ENCODE results near the gene NSUN7. TPM values are rescaled to one million over a fixed set of nuclear protein-coding genes. Genes with fewer than 3 reads are reported as not detected.

Gene NSUN7
- total and polyA plus RNA-seq, 2 of the 13 experiments (the other 11 are each of a cell fraction or from before 2014, with no cell fraction given): 0.05 TPM; not detected in 1

- no peak for TF ChIP-seq CAMTA2 (CRISPR knock-in tag; IDR thresholded peaks at IDR 0.05; ENCODE audit: borderline replicate concordance)
- no peak for TF ChIP-seq TAF15 (IDR thresholded peaks at IDR 0.05; ENCODE audit: low read depth, low read length, poor library complexity, severe bottlenecking)
- no peak for TF ChIP-seq ZBTB44 (CRISPR knock-in tag; IDR thresholded peaks at IDR 0.05)
- TF ChIP-seq HOXA7 (CRISPR knock-in tag; IDR thresholded peaks at IDR 0.05): no peak
Observed at GRCh38 chr4:40728333-40728732, 21.4 kb upstream of the NSUN7 start (continued).

GRCh38 chr4:40729555-40729954 lies 20.2 kb upstream of the NSUN7 start:
- WGBS (ENCODE audit: low lambda C conversion rate): 83% methylated on average over 1 of the region's 1 CpG
- Histone ChIP-seq H3K27me3 (ENCODE audit: control insufficient read depth in 1 of 2, insufficient read depth in 2 of 2, low read length in 2 of 2) (no peaks in the 10 kb centered on the region; a peak in 2 of 5 replicates), H3K4me3 (replicated peaks in 1 of 3; ENCODE audit: insufficient read depth in 1 of 3, low read depth in 2 of 3, low read length in 3 of 3) (no peak overlapping the region), H3K79me2 (ENCODE audit: insufficient read depth, low read length) (no peaks in the 10 kb centered on the region), H3K36me3 (replicated peaks in 1 of 2; ENCODE audit: control insufficient read depth in 1 of 2, insufficient read depth in 2 of 2, low read length in 2 of 2) (no peaks in the 10 kb centered on the region), H3K27ac (ENCODE audit: extremely low read length, insufficient read depth, low read length) (no peak overlapping the region), H3K4me2 (ENCODE audit: low read depth, low read length) (no peak overlapping the region), H2AFZ (ENCODE audit: low read length) (no peak overlapping the region), H3K9ac (ENCODE audit: insufficient read depth, low read depth, low read length) (no peak overlapping the region), H3K4me1 (ENCODE audit: insufficient read depth, low read length) (peaks cover 29% of the 10 kb centered on the region), H3K9me3 (ENCODE audit: low read length) (no peaks in the 10 kb centered on the region), H4K20me1 (ENCODE audit: insufficient read depth, low read length) (no peaks in the 10 kb centered on the region)
- in situ Hi-C loops (cut with HindIII; ENCODE audit: extremely low pct_ligation_motif_present, low pct_unique_long_range_greater_than_20kb): no loop called here
- ATAC-seq (no peak), FAIRE-seq (no peak), DNase-seq (ENCODE audit: low spot score) (no peak)
- POLR2A ChIA-PET: no interaction called here
- CTCF ChIA-PET (ENCODE audit: low intra/inter-chr PET ratio, low total read pairs): no interaction called here
- intact Hi-C loops (cut with micrococcal nuclease; ENCODE audit: unreplicated experiment): no loop called here
- no TSS peak for BruUV-seq (replicated peaks)
- TF ChIP-seq ZNF318 (CRISPR knock-in tag; IDR thresholded peaks at IDR 0.05): no peak
- no peak for TF ChIP-seq HNF1A (IDR thresholded peaks at IDR 0.05; ENCODE audit: low read depth)
- TF ChIP-seq HNF1A (CRISPR knock-in tag; IDR thresholded peaks at IDR 0.05; ENCODE audit: borderline replicate concordance): no peak

All from HepG2 (cell line).